HepG2 (cell line): ENCODE measurements around the gene UAP1L1. TPM values are rescaled to one million over a fixed set of nuclear protein-coding genes. Genes with fewer than 3 reads are reported as not detected.
A peak's percentile ranks its signal among the peaks of the same experiment; 100 is the strongest.

ENCODE experiments used
- ATM ChIP-seq: fragments of 450-650 bp; IDR thresholded peaks from 2 replicates; pipeline ENCODE4 v1.7.1; 2017; ENCODE audit warnings: mild to moderate bottlenecking, borderline replicate concordance
- ATRX ChIP-seq: sonication (generic); formaldehyde crosslinking; IDR thresholded peaks from 2 replicates; pipeline ENCODE4 v1.4.0; 2020; ENCODE audit warnings: missing genetic modification reagents, borderline replicate concordance
- MAX ChIP-seq: IDR thresholded peaks from 2 replicates; pipeline ENCODE4 v1.6.1; 2012; ENCODE audit warnings: inconsistent platforms
- NRL ChIP-seq: sonication (generic); formaldehyde crosslinking; IDR thresholded peaks from 2 replicates; pipeline ENCODE4 v1.5.0; 2020; ENCODE audit warnings: missing genetic modification reagents, mild to moderate bottlenecking, moderate library complexity, borderline replicate concordance
- PATZ1 ChIP-seq: sonication (generic); formaldehyde crosslinking; IDR thresholded peaks from 2 replicates; pipeline ENCODE4 v1.4.0; 2020; ENCODE audit warnings: missing genetic modification reagents
- THAP9 ChIP-seq: sonication (generic); formaldehyde crosslinking; IDR thresholded peaks from 2 replicates; pipeline ENCODE4; 2020; ENCODE audit warnings: missing genetic modification reagents, mild to moderate bottlenecking, borderline replicate concordance
- TRIM24 ChIP-seq: sonication (generic); formaldehyde crosslinking; IDR thresholded peaks from 2 replicates; pipeline ENCODE4 v1.8.0; 2022; ENCODE audit warnings: mild to moderate bottlenecking, missing genetic modification reagents
- ZBTB42 ChIP-seq: sonication (generic); formaldehyde crosslinking; IDR thresholded peaks from 2 replicates; pipeline ENCODE4 v1.5.0; 2020; ENCODE audit warnings: mild to moderate bottlenecking, missing genetic modification reagents
- ZGPAT ChIP-seq: IDR thresholded peaks from 2 replicates; pipeline ENCODE4 v1.6.1; 2016; ENCODE audit warnings: mild to moderate bottlenecking
- ZNF510 ChIP-seq: sonication (generic); formaldehyde crosslinking; IDR thresholded peaks from 2 replicates; pipeline ENCODE4 v1.4.0; 2020; ENCODE audit warnings: low read depth, mild to moderate bottlenecking, missing genetic modification reagents
- ZNF546 ChIP-seq: sonication (generic); formaldehyde crosslinking; conservative IDR thresholded peaks from 2 replicates; pipeline ENCODE4 v1.8.1; 2023; ENCODE audit warnings: mild to moderate bottlenecking, missing genetic modification reagents
- ZNF703 ChIP-seq: sonication (generic); formaldehyde crosslinking; IDR thresholded peaks from 2 replicates; pipeline ENCODE4 v1.5.1; 2020; ENCODE audit warnings: missing genetic modification reagents, mild to moderate bottlenecking, moderate library complexity, borderline replicate concordance
- ZSCAN21 ChIP-seq: sonication (generic); formaldehyde crosslinking; IDR thresholded peaks from 2 replicates; pipeline ENCODE4 v1.8.0; 2022; ENCODE audit warnings: mild to moderate bottlenecking, missing genetic modification reagents, moderate library complexity, borderline replicate concordance
- ZXDC ChIP-seq: sonication (generic); formaldehyde crosslinking; IDR thresholded peaks from 2 replicates; pipeline ENCODE4 v1.5.0; 2020; ENCODE audit warnings: mild to moderate bottlenecking, missing genetic modification reagents
- polyA plus RNA-seq, 8 experiments: library from polyadenylated mRNA; depleted of rRNA in 3 of 8; stranded (reverse) in 7 of 8; unstranded in 1 of 8; fragments of >200 nt; fragmentation: Illumina TruSeq in 4 of 8; extraction: Trizol in 4 of 8; gene quantifications; 2 replicates each; pipeline versions ENCODE4 v1.2.1 to v1.2.3, GENCODE V29; 2011 to 2016; ENCODE audit warnings: low read depth in 4 of 8, missing spikeins in 1 of 8, mixed read lengths in 1 of 8; ENCODE audit not compliant: insufficient read depth in 1 of 8
- total RNA-seq, 5 experiments: library from RNA; depleted of rRNA; stranded (reverse); fragments of >200 nt; fragmentation: Illumina TruSeq; extraction: Trizol; gene quantifications; 2 replicates each; pipeline ENCODE4 v1.2.3, GENCODE V29; 2016; ENCODE audit warnings: low read depth in 1 of 5

The UAP1L1 gene
- total and polyA plus RNA-seq, 2 of the 13 experiments (the other 11 are each of a cell fraction or from before 2014, with no cell fraction given) = 5.4 to 6.4 TPM

- no peak for TF ChIP-seq ATM
- no peak for TF ChIP-seq ZBTB42 (CRISPR knock-in tag)
- TF ChIP-seq ZGPAT (CRISPR knock-in tag) = no peak
- 0 out of 2 replicates have a peak, but pooled peaks have one; percentile 18 for TF ChIP-seq ZNF546 (CRISPR knock-in tag)
- 0 out of 2 replicates have a peak, but pooled peaks have one; percentile 7 for TF ChIP-seq MAX
- TF ChIP-seq ZNF510 (CRISPR knock-in tag) = no peak
- 0 out of 2 replicates have a peak, but pooled peaks have one; percentile 16 for TF ChIP-seq THAP9 (CRISPR knock-in tag)
- no peak for TF ChIP-seq ATRX (CRISPR knock-in tag)
- TF ChIP-seq NRL (CRISPR knock-in tag) = no peak
- no peak for TF ChIP-seq ZSCAN21 (CRISPR knock-in tag)
- no peak for TF ChIP-seq ZNF703 (CRISPR knock-in tag)
- no peak for TF ChIP-seq TRIM24 (CRISPR knock-in tag)
- no peak for TF ChIP-seq ZXDC (CRISPR knock-in tag)
- TF ChIP-seq PATZ1 (CRISPR knock-in tag) = peak; percentile 13; the same call in 1 of the 2 replicates
Measured at GRCh38 chr9:137077758-137078693, 709 bp downstream of the UAP1L1 start (continued).
